DMS53 treated with DMSO at 0.1 percent for 48 hours (cell line): Measurements from ENCODE around the gene CCNG2.

ENCODE experiments used
- DNase-seq: peaks from one replicate; lab custom pipeline; 2025; ENCODE audit not compliant: unreplicated experiment; lab: John Stamatoyannopoulos, UW

Gene CCNG2

GRCh38 chr4:77175201-77175611, 18.2 kb downstream of the CCNG2 start:
- no peak for DNase-seq

GRCh38 chr4:77176640-77177039, 19.6 kb downstream of the CCNG2 start:
- no peak for DNase-seq

- DNase-seq = no peak
Observed at GRCh38 chr4:77177199-77177598, 20.2 kb downstream of the CCNG2 start.

- no peak for DNase-seq
Observed at GRCh38 chr4:77178560-77178959, 21.6 kb downstream of the CCNG2 start.

GRCh38 chr4:77179519-77179918, 22.5 kb downstream of the CCNG2 start:
- no peak for DNase-seq

- no peak for DNase-seq
Observed at GRCh38 chr4:77181720-77182119, 24.7 kb downstream of the CCNG2 start.

- no peak for DNase-seq
Observed at GRCh38 chr4:77183777-77184420, 26.9 kb downstream of the CCNG2 start.

GRCh38 chr4:77184974-77185373, 28.0 kb downstream of the CCNG2 start:
- DNase-seq = no peak

- no peak for DNase-seq
Observed at GRCh38 chr4:77185686-77186085, 28.7 kb downstream of the CCNG2 start.

GRCh38 chr4:77187322-77187721, 30.3 kb downstream of the CCNG2 start:
- DNase-seq = no peak

GRCh38 chr4:77188498-77189220, 31.7 kb downstream of the CCNG2 start:
- no peak for DNase-seq

GRCh38 chr4:77189412-77189811, 32.4 kb downstream of the CCNG2 start:
- DNase-seq = no peak

- no peak for DNase-seq
Observed at GRCh38 chr4:77190053-77190452, 33.0 kb downstream of the CCNG2 start.

GRCh38 chr4:77193046-77193445, 36.0 kb downstream of the CCNG2 start:
- no peak for DNase-seq

- DNase-seq = no peak
Observed at GRCh38 chr4:77193511-77194102, 36.6 kb downstream of the CCNG2 start.

- no peak for DNase-seq
Observed at GRCh38 chr4:77194366-77194765, 37.4 kb downstream of the CCNG2 start.

- DNase-seq = no peak
Observed at GRCh38 chr4:77194989-77195388, 38.0 kb downstream of the CCNG2 start.

GRCh38 chr4:77196866-77197265, 39.9 kb downstream of the CCNG2 start:
- DNase-seq = no peak

- DNase-seq = no peak
Observed at GRCh38 chr4:77197361-77197760, 40.4 kb downstream of the CCNG2 start.

- DNase-seq = no peak
Observed at GRCh38 chr4:77197831-77198230, 40.8 kb downstream of the CCNG2 start.

GRCh38 chr4:77199276-77199675, 42.3 kb downstream of the CCNG2 start:
- no peak for DNase-seq

- no peak for DNase-seq
Observed at GRCh38 chr4:77199701-77200100, 42.7 kb downstream of the CCNG2 start.
